A673 (cell line): ENCODE measurements around the gene IGF2BP1. TPM values are rescaled to one million over a fixed set of nuclear protein-coding genes. Genes with fewer than 3 reads are reported as not detected.

Source experiments
- BruUV-seq: library from RNA; stranded (reverse); fragments of 400-500 nt; replicated peaks from 2 replicates; lab custom pipeline; 2021; lab: Mats Ljungman, UMichigan
- CTCF ChIA-PET: fragments of 300-600 bp; sonication (Branson Sonifier 250); formaldehyde crosslinking; loops from one replicate; lab custom pipeline; 2022; ENCODE audit warnings: antibody characterized with exemption; lab: Charles Lee
- POLR2A ChIA-PET: fragments of 300-600 bp; sonication (Branson Sonifier 250); formaldehyde crosslinking; loops from one replicate; lab custom pipeline; 2022; ENCODE audit warnings: antibody characterized with exemption; ENCODE audit not compliant: low non-redundant PET; lab: Charles Lee
- DNase-seq: peaks from one replicate; pipeline ENCODE4 v3.0.0-alpha.2; 2015; ENCODE audit warnings: low spot score
- H3K27ac ChIP-seq: fragments of 200-600 bp; sonication (generic); 2 replicates; pipeline ENCODE4 v1.5.1; 2016; ENCODE audit warnings: mixed run types, low read depth, mild to moderate bottlenecking, mixed read lengths, antibody characterized with exemption, low read length; ENCODE audit not compliant: poor library complexity, severe bottlenecking
- H3K27me3 ChIP-seq: fragments of 200-600 bp; sonication (generic); replicated peaks from 2 replicates; pipeline ENCODE4 v1.6.1; 2017; ENCODE audit warnings: mixed run types, low read depth, mild to moderate bottlenecking, mixed read lengths, antibody characterized with exemption, low read length; ENCODE audit not compliant: insufficient read depth, poor library complexity
- H3K36me3 ChIP-seq: fragments of 200-600 bp; sonication (generic); 2 replicates; pipeline ENCODE4 v1.6.1; 2016; ENCODE audit warnings: mixed run types, mild to moderate bottlenecking, mixed read lengths, antibody characterized with exemption, low read length; ENCODE audit not compliant: insufficient read depth, poor library complexity, severe bottlenecking
- H3K4me1 ChIP-seq: fragments of 200-600 bp; sonication (generic); 2 replicates; pipeline ENCODE4 v1.6.1; 2017; ENCODE audit warnings: mixed run types, mild to moderate bottlenecking, mixed read lengths, antibody characterized with exemption, low read length; ENCODE audit not compliant: insufficient read depth, poor library complexity, severe bottlenecking
- H3K4me3 ChIP-seq: fragments of 200-600 bp; sonication (generic); 2 replicates; pipeline ENCODE4 v1.5.1; 2016; ENCODE audit warnings: low read depth, mixed run types, mild to moderate bottlenecking, mixed read lengths, low read length; ENCODE audit not compliant: poor library complexity, severe bottlenecking
- H3K9me3 ChIP-seq: fragments of 200-600 bp; sonication (generic); 2 replicates; pipeline ENCODE4 v1.6.1; 2016; ENCODE audit warnings: mixed run types, low read depth, mild to moderate bottlenecking, mixed read lengths, antibody characterized with exemption, low read length; ENCODE audit not compliant: poor library complexity, severe bottlenecking
- CTCF ChIP-seq: fragments of 300-800, 200-600 bp; sonication (generic); conservative IDR thresholded peaks from 2 replicates; pipeline ENCODE4 v1.5.1; 2017; ENCODE audit warnings: low read depth, mild to moderate bottlenecking, antibody characterized with exemption, low read length, moderate library complexity, mixed read lengths
- EZH2 ChIP-seq: fragments of 200-600 bp; sonication (generic); IDR thresholded peaks from 2 replicates; pipeline ENCODE4 v1.6.1; 2017; ENCODE audit warnings: borderline replicate concordance, low read depth, mild to moderate bottlenecking, mixed read lengths, antibody characterized with exemption, low read length; ENCODE audit not compliant: poor library complexity, severe bottlenecking
- intact Hi-C: fragments of 100-400 bp; cut with micrococcal nuclease; formaldehyde crosslinking; loops from one replicate; pipeline ENCODE4 v1.10.0; 2022; ENCODE audit not compliant: unreplicated experiment
- total RNA-seq: library from RNA; stranded (reverse); gene quantifications from 2 replicates; pipeline ENCODE4 v1.2.3, GENCODE V29; 2021

Gene IGF2BP1
- total RNA-seq, 1 experiment from 2014 or later: 517 TPM

DNA sequence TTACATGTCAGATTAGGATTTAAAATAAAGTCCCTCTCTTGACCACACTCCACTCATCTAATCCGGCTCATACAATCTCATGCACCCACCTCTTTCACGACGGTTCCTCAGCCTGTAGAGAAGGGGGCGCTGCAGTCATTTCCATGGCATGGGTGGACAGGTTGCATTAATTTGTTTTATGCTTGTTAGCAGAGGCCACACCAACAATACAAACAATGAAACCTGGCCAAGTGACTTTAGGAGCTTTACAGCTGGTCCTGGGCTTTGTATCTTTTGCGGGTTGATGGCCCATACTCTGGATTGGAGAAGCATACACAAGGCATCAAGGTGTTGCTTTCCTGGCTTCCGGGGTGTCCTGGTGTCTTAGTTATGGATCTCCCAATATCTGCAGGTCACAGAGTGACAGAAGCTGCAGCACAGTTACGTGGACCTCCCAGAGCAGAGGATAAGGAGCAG, 42.9 kb upstream of the IGF2BP1 start:
- peak overlapping the region; percentile 27 for H3K27ac ChIP-seq
- intact Hi-C loops: no loop called here
- no TSS peak for BruUV-seq
- no peaks in the 10 kb centered on the region for H3K36me3 ChIP-seq
- H3K4me1 ChIP-seq: no peaks in the 10 kb centered on the region
- TF ChIP-seq CTCF: peak; percentile 77
- TF ChIP-seq EZH2: no peak
- peak; percentile 66 for DNase-seq
- H3K9me3 ChIP-seq: no peaks in the 10 kb centered on the region
- CTCF ChIA-PET: interaction anchor here (0.5 to 0.6 kb wide), 2 partner anchors 44 to 1198 kb away, joined by 3 read pairs; no protein-coding TSS in a partner anchor
- H3K4me3 ChIP-seq: no peak overlapping the region
- H3K27me3 ChIP-seq: no peaks in the 10 kb centered on the region
- POLR2A ChIA-PET: interaction anchor here (0.6 kb wide), 1 partner anchor 15 kb away, joined by 7 read pairs; no protein-coding TSS in a partner anchor

GRCh38 chr17:48960834-48961515, 36.2 kb upstream of the IGF2BP1 start:
- Histone ChIP-seq H3K36me3 (no peaks in the 10 kb centered on the region), H3K4me3 (no peak overlapping the region), H3K27me3 (no peaks in the 10 kb centered on the region), H3K9me3 (no peaks in the 10 kb centered on the region), H3K4me1 (peaks cover 3% of the 10 kb centered on the region), H3K27ac (no peak overlapping the region)
- TF ChIP-seq CTCF: no peak
- no peak for TF ChIP-seq EZH2
- intact Hi-C loops: no loop called here
- no TSS peak for BruUV-seq
- POLR2A ChIA-PET: no interaction called here
- no peak for DNase-seq
- CTCF ChIA-PET: no interaction called here

DNA sequence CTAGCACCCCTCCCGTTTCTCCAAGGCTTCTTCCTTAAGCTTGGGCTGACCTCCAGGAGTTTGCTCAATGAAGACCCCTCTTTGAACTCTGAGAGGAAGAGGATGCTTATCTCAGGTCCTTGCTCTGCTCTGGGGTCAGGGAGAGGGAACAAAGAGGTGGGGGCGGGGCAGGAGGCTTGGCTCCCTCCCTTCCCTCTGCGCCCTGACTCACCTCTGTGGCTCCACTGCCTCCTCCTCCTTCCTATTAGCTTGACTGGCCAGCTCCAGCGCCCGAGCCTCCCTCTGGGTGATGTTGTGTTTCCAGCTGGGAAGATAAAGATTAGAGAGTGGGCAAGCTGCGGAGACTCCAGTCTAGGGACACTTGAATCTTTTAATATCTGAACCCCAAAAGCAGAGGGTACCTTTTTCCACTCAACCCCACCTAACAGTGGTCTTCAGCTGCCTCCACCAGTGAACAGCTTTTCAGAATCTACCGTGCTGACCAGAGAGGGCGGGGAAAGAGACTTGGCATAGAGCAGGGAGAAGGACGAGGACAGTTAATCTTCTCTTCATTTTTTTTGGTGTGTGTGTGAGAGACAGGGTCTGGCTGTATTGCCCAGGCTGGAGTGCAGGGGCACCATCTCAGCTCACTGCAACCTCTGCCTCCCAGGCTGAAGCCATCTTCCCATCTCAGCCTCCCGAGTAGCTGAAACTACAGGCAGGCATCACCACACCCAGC, 35.5 kb upstream of the IGF2BP1 start:
- no TSS peak for BruUV-seq
- Histone ChIP-seq H3K36me3 (no peaks in the 10 kb centered on the region), H3K4me3 (no peak overlapping the region), H3K9me3 (no peaks in the 10 kb centered on the region), H3K27ac (no peak overlapping the region), H3K4me1 (peaks cover 3% of the 10 kb centered on the region), H3K27me3 (no peaks in the 10 kb centered on the region)
- TF ChIP-seq CTCF (no peak), EZH2 (no peak)
- no peak for DNase-seq
- ChIA-PET POLR2A (no interaction called here), CTCF (no interaction called here)
- intact Hi-C loops: no loop called here
